Endothelial cell of umbilical vein (primary cell): ENCODE results near the gene ACKR3. TPM values are rescaled to one million over a fixed set of nuclear protein-coding genes. Genes with fewer than 3 reads are reported as not detected.

Source experiments
- BruUV-seq: library from RNA; stranded (reverse); fragments of 400-500 nt; replicated peaks from 2 replicates; lab custom pipeline; 2021; lab: Mats Ljungman, UMichigan
- CTCF ChIA-PET: fragments of 300-600, 350-600 bp; sonication (Branson Sonifier 250); formaldehyde crosslinking; loops from one replicate; lab custom pipeline; 2021; ENCODE audit warnings: antibody characterized with exemption, inconsistent platforms; lab: Charles Lee
- POLR2A ChIA-PET: fragments of 300-600, 350-600 bp; sonication (Branson Sonifier 250); formaldehyde crosslinking; loops from one replicate; lab custom pipeline; 2021; ENCODE audit warnings: antibody characterized with exemption, inconsistent platforms; lab: Charles Lee
- DNase-seq: peaks from one replicate; pipeline ENCODE4 v3.0.0-alpha.2; 2011; ENCODE audit warnings: low read depth, low spot score
- FAIRE-seq: peaks from 2 replicates; lab custom pipeline; 2011; peaks lifted over from hg19 to GRCh38; lab: Jason Lieb, UNC
- H2AFZ ChIP-seq: 2 replicates; pipeline ENCODE4 v1.6.0; 2012; ENCODE audit warnings: low read depth, low read length, control low read depth, inconsistent platforms
- H3K27ac ChIP-seq: 2 replicates; pipeline ENCODE4 v1.5.1; 2011; ENCODE audit warnings: low read depth, mild to moderate bottlenecking, control low read depth, low read length, moderate library complexity; ENCODE audit not compliant: insufficient read depth
- H3K27me3 ChIP-seq, 2 experiments: 2 replicates each; pipeline versions ENCODE4 v1.6.0 to v1.6.1; 2011; ENCODE audit warnings: low read length in 2 of 2, mixed read lengths in 1 of 2; ENCODE audit not compliant: control insufficient read depth in 2 of 2, insufficient read depth in 2 of 2
- H3K36me3 ChIP-seq, 2 experiments: 2 replicates in 1 of 2; 3 replicates in 1 of 2; pipeline ENCODE4 v1.5.1; 2011; ENCODE audit warnings: low read length in 2 of 2, mild to moderate bottlenecking in 1 of 2, moderate library complexity in 1 of 2; ENCODE audit not compliant: control insufficient read depth in 2 of 2, insufficient read depth in 2 of 2; ENCODE audit errors: extremely low read depth in 1 of 2
- H3K4me1 ChIP-seq: 3 replicates; pipeline ENCODE4 v1.5.1; 2011; ENCODE audit warnings: mild to moderate bottlenecking, low read length; ENCODE audit not compliant: control insufficient read depth, insufficient read depth; ENCODE audit errors: extremely low read depth
- H3K4me2 ChIP-seq: 2 replicates; pipeline ENCODE4 v1.6.1; 2011; ENCODE audit warnings: low read length, control low read depth, mixed read lengths; ENCODE audit not compliant: insufficient read depth
- H3K4me3 ChIP-seq, 3 experiments: fragments of 200-600 bp in 1 of 3; sonication (generic), shearing (Covaris generic) in 1 of 3; replicated peaks in 1 of 3; 2 replicates each; pipeline ENCODE4 v1.5.1; 2011 to 2016; ENCODE audit warnings: control low read depth in 3 of 3, low read length in 3 of 3, mild to moderate bottlenecking in 2 of 3, inconsistent platforms in 1 of 3, low read depth in 1 of 3, moderate library complexity in 1 of 3; ENCODE audit not compliant: insufficient read depth in 1 of 3
- H3K79me2 ChIP-seq: 2 replicates; pipeline ENCODE4 v1.6.0; 2012; ENCODE audit warnings: low read length, inconsistent platforms; ENCODE audit not compliant: control insufficient read depth, insufficient read depth
- H3K9ac ChIP-seq: replicated peaks from 2 replicates; pipeline ENCODE3; 2011; ENCODE audit warnings: low read length, control low read depth; ENCODE audit not compliant: insufficient read depth; ENCODE audit errors: extremely low read depth
- H3K9me1 ChIP-seq: replicated peaks from 3 replicates; pipeline ENCODE4 v1.6.0; 2011; ENCODE audit warnings: mild to moderate bottlenecking, low read length; ENCODE audit not compliant: control insufficient read depth, insufficient read depth; ENCODE audit errors: extremely low read depth
- H3K9me3 ChIP-seq: replicated peaks from 2 replicates; pipeline ENCODE4 v1.5.1; 2012; ENCODE audit warnings: low read length, inconsistent platforms; ENCODE audit not compliant: control insufficient read depth, insufficient read depth
- H4K20me1 ChIP-seq: replicated peaks from 2 replicates; pipeline ENCODE3; 2011; ENCODE audit warnings: mild to moderate bottlenecking, low read length; ENCODE audit not compliant: control insufficient read depth, insufficient read depth; ENCODE audit errors: extremely low read depth
- CTCF ChIP-seq, 2 donors: IDR thresholded peaks; 1 replicate in 1 of 2; 2 replicates in 1 of 2; pipeline ENCODE4 v1.5.1; 2011; ENCODE audit warnings: low read length in 2 of 2, mild to moderate bottlenecking in 2 of 2, moderate library complexity in 2 of 2, control low read depth in 1 of 2, inconsistent platforms in 1 of 2, low read depth in 1 of 2; ENCODE audit not compliant: insufficient read depth in 1 of 2; ENCODE audit errors: extremely low read depth in 1 of 2
- EZH2 ChIP-seq: IDR thresholded peaks from 2 replicates; pipeline ENCODE4 v1.6.1; 2012; ENCODE audit warnings: borderline replicate concordance, low read depth, mild to moderate bottlenecking, moderate library complexity, low read length, inconsistent platforms; ENCODE audit not compliant: severe bottlenecking
- FOS ChIP-seq: IDR thresholded peaks from 2 replicates; pipeline ENCODE4 v1.6.1; 2011; ENCODE audit warnings: mild to moderate bottlenecking, low read length, moderate library complexity, borderline replicate concordance; ENCODE audit not compliant: insufficient read depth
- GATA2 ChIP-seq: IDR thresholded peaks from 2 replicates; pipeline ENCODE4 v1.7.0; 2011; ENCODE audit warnings: low read depth, mild to moderate bottlenecking, moderate library complexity, mixed read lengths, low read length; ENCODE audit not compliant: insufficient read length, insufficient read depth
- JUN ChIP-seq: IDR thresholded peaks from 2 replicates; pipeline ENCODE4 v1.6.1; 2011; ENCODE audit warnings: borderline replicate concordance, low read depth; ENCODE audit not compliant: insufficient read length, insufficient read depth
- MAX ChIP-seq: IDR thresholded peaks from 2 replicates; pipeline ENCODE4 v1.6.1; 2011; ENCODE audit not compliant: insufficient read depth, insufficient read length
- MYC ChIP-seq: IDR thresholded peaks from one replicate; pipeline ENCODE4 v1.6.1; 2011; ENCODE audit warnings: mild to moderate bottlenecking, low read depth, low read length
- POLR2A ChIP-seq: IDR thresholded peaks from 2 replicates; pipeline ENCODE4 v1.6.1; 2012; ENCODE audit warnings: low read depth, mild to moderate bottlenecking, control low read depth, low read length
- POLR2AphosphoS5 ChIP-seq: IDR thresholded peaks from 2 replicates; pipeline ENCODE4 v1.6.1; 2012; ENCODE audit warnings: low read depth, mild to moderate bottlenecking, control low read depth, low read length, moderate library complexity; ENCODE audit not compliant: insufficient read depth
- dilution Hi-C: fragments of 300-500 bp; cut with MboI; formaldehyde crosslinking; loops from one replicate; pipeline ENCODE4 v1.15.0; 2019; ENCODE audit warnings: low sequenced_read_pairs; ENCODE audit not compliant: extremely low pct_ligation_motif_present
- intact Hi-C: fragments of 100-400 bp; cut with micrococcal nuclease; formaldehyde crosslinking; loops from one replicate; pipeline ENCODE4 v1.10.0; 2022
- polyA plus RNA-seq, 4 experiments: library from polyadenylated mRNA; depleted of rRNA in 3 of 4; stranded (reverse) in 3 of 4; unstranded in 1 of 4; fragments of >200 nt; gene quantifications; 2 replicates each; pipeline versions ENCODE4 v1.2.1 to v1.2.3, GENCODE V29; 2011 to 2012; ENCODE audit warnings: missing spikeins in 1 of 4
- total RNA-seq: library from RNA; stranded (reverse); gene quantifications from 2 replicates; pipeline ENCODE4 v1.2.3, GENCODE V29; 2021

The ACKR3 gene
- total and polyA plus RNA-seq, 2 donors (not counting 3 experiments of a cell fraction or from before 2014, with no cell fraction given): 31.1 to 428 TPM

- Histone ChIP-seq H3K4me1 (peaks cover 80% of the 10 kb centered on the region), H3K4me3 (peak overlapping the region in 1 of 3 experiments; percentile 28), H3K9me1 (no peaks in the 10 kb centered on the region), H3K27ac (peak overlapping the region; percentile 2), H2AFZ (peak overlapping the region; percentile 69), H3K36me3 (peaks cover 0 to 2% of the 10 kb centered on the region in 2 experiments), H3K9ac (peak overlapping the region; percentile 54), H4K20me1 (no peaks in the 10 kb centered on the region), H3K79me2 (peaks cover 35% of the 10 kb centered on the region), H3K27me3 (no peaks in the 10 kb centered on the region), H3K4me2 (peak overlapping the region; percentile 75), H3K9me3 (no peaks in the 10 kb centered on the region)
- CTCF ChIA-PET: interaction anchor here (1.6 to 1.8 kb wide), 2 partner anchors 10 to 60 kb away, joined by 4 to 7 read pairs; no protein-coding TSS in a partner anchor
- DNase-seq (peak; percentile 71), FAIRE-seq (peak; percentile 24)
- dilution Hi-C loops: no loop called here
- POLR2A ChIA-PET: no interaction called here
- TF ChIP-seq MAX: no peak
- TF ChIP-seq JUN: no peak
- TF ChIP-seq GATA2: no peak
- TF ChIP-seq POLR2A: no peak
- no peak for TF ChIP-seq FOS
- no peak for TF ChIP-seq EZH2
- TF ChIP-seq MYC: no peak
- TF ChIP-seq POLR2AphosphoS5: no peak
- no peak for TF ChIP-seq CTCF (IDR thresholded peaks at IDR 0.05; ENCODE audit: extremely low read depth in 1 of 2, insufficient read depth in 1 of 2, low read depth in 1 of 2, low read length in 2 of 2)
- no TSS peak for BruUV-seq
- intact Hi-C loops: loop anchor here (5.0 kb wide), 1 partner anchor 405 kb away; the partner anchor contains the start of gene GBX2
Observed at GRCh38 chr2:236572482-236572881, 2.9 kb downstream of the ACKR3 start.
